HG02852 (cell line): Measurements from ENCODE around the gene SCNN1B.

ENCODE experiments used
- ATAC-seq: cut with Tn5 transposase; IDR thresholded peaks from one replicate; pipeline ENCODE4 v1.9.1; 2021; ENCODE audit warnings: mild to moderate bottlenecking, moderate library complexity; ENCODE audit not compliant: unreplicated experiment

Gene SCNN1B

GRCh38 chr16:23320693-23321092, 18.6 kb downstream of the SCNN1B start:
- no peak for ATAC-seq

GRCh38 chr16:23321206-23321875, 19.2 kb downstream of the SCNN1B start:
- ATAC-seq = no peak

- no peak for ATAC-seq
Observed at GRCh38 chr16:23323224-23324030, 21.3 kb downstream of the SCNN1B start.

GRCh38 chr16:23324727-23325126, 22.6 kb downstream of the SCNN1B start:
- no peak for ATAC-seq

GRCh38 chr16:23327836-23328235, 25.7 kb downstream of the SCNN1B start:
- ATAC-seq = no peak

- ATAC-seq = no peak
Observed at GRCh38 chr16:23330161-23330560, 28.1 kb downstream of the SCNN1B start.

- no peak for ATAC-seq
Observed at GRCh38 chr16:23330583-23331249, 28.6 kb downstream of the SCNN1B start.

GRCh38 chr16:23333034-23333579, 31.0 kb downstream of the SCNN1B start:
- no peak for ATAC-seq

GRCh38 chr16:23333831-23334456, 31.8 kb downstream of the SCNN1B start:
- no peak for ATAC-seq

GRCh38 chr16:23334457-23334853, 32.4 kb downstream of the SCNN1B start:
- ATAC-seq = no peak

GRCh38 chr16:23334950-23335349, 32.8 kb downstream of the SCNN1B start:
- no peak for ATAC-seq

- ATAC-seq = no peak
Observed at GRCh38 chr16:23337836-23338550, 35.9 kb downstream of the SCNN1B start.

- ATAC-seq = no peak
Observed at GRCh38 chr16:23339787-23340186, 37.7 kb downstream of the SCNN1B start.

- no peak for ATAC-seq
Observed at GRCh38 chr16:23342083-23342640, 40.1 kb downstream of the SCNN1B start.

GRCh38 chr16:23343643-23344612, 41.8 kb downstream of the SCNN1B start:
- ATAC-seq = no peak

- no peak for ATAC-seq
Observed at GRCh38 chr16:23345237-23345636, 43.1 kb downstream of the SCNN1B start.

GRCh38 chr16:23348579-23349469, 46.7 kb downstream of the SCNN1B start:
- no peak for ATAC-seq

GRCh38 chr16:23351360-23351759, 49.3 kb downstream of the SCNN1B start:
- ATAC-seq = no peak
